ENCODE data around the gene SH2D1A.
"Not testable (repeated sequence)": the region's sequence is repeated elsewhere in the genome, so short reads cannot be mapped to it uniquely, and the experiment has no call there.

SH2D1A gene

GRCh38 chrX:124358800-124359383 lies 12.5 kb downstream of the SH2D1A start:
- DNase-seq = no peak

- no peak for DNase-seq
These were observed 15.7 kb downstream of the SH2D1A start for GRCh38 chrX:124362072-124362471.

GRCh38 chrX:124362761-124363160 lies 16.4 kb downstream of the SH2D1A start:
- no peak for DNase-seq

- no peak for DNase-seq
These were observed 23.4 kb downstream of the SH2D1A start for GRCh38 chrX:124369722-124370121.

- DNase-seq = no peak
These were observed 27.0 kb downstream of the SH2D1A start for GRCh38 chrX:124373348-124373747.

- DNase-seq = no peak
These were observed 32.3 kb downstream of the SH2D1A start for GRCh38 chrX:124378643-124379042.

- no peak for DNase-seq
These were observed 37.0 kb downstream of the SH2D1A start for GRCh38 chrX:124383354-124383753.

GRCh38 chrX:124386401-124386800 lies 40.0 kb downstream of the SH2D1A start:
- DNase-seq = no peak

- peak; percentile 7 for DNase-seq
These were observed 42.2 kb downstream of the SH2D1A start for GRCh38 chrX:124388562-124388961.

- DNase-seq = no peak
These were observed 46.4 kb downstream of the SH2D1A start for GRCh38 chrX:124392794-124393193.

- DNase-seq = no peak
These were observed 46.9 kb downstream of the SH2D1A start for GRCh38 chrX:124393238-124393637.

- DNase-seq = no peak
These were observed 47.3 kb downstream of the SH2D1A start for GRCh38 chrX:124393659-124394058.

GRCh38 chrX:124395145-124395880 lies 49.0 kb downstream of the SH2D1A start:
- no peak for DNase-seq

GRCh38 chrX:124401696-124402095 lies 55.3 kb downstream of the SH2D1A start:
- DNase-seq = no peak

- DNase-seq = no peak
These were observed 59.5 kb downstream of the SH2D1A start for GRCh38 chrX:124405868-124406267.

GRCh38 chrX:124406294-124407014 lies 60.1 kb downstream of the SH2D1A start:
- DNase-seq = no peak

GRCh38 chrX:124407226-124407625 lies 60.9 kb downstream of the SH2D1A start:
- no peak for DNase-seq

GRCh38 chrX:124408380-124408779 lies 62.0 kb downstream of the SH2D1A start:
- not testable (repeated sequence) for DNase-seq

- DNase-seq = no peak
These were observed 66.9 kb downstream of the SH2D1A start for GRCh38 chrX:124413244-124413643.

GRCh38 chrX:124414281-124414680 lies 67.9 kb downstream of the SH2D1A start:
- DNase-seq = no peak

GRCh38 chrX:124415115-124415800 lies 68.9 kb downstream of the SH2D1A start:
- DNase-seq = no peak

- DNase-seq = no peak
These were observed 75.7 kb downstream of the SH2D1A start for GRCh38 chrX:124421898-124422655.
